OCI-LY7 (cell line): ENCODE results near the gene PFKFB3. TPM values are rescaled to one million over a fixed set of nuclear protein-coding genes. Genes with fewer than 3 reads are reported as not detected.
"Not testable (repeated sequence)": the region's sequence is repeated elsewhere in the genome, so short reads cannot be mapped to it uniquely, and the experiment has no call there.

Source experiments
- BruUV-seq: library from RNA; stranded (reverse); fragments of 400-500 nt; replicated peaks from 2 replicates; lab custom pipeline; 2021; lab: Mats Ljungman, UMichigan
- CTCF ChIA-PET: fragments of 300-600 bp; sonication (Branson Sonifier 250); formaldehyde crosslinking; loops from one replicate; lab custom pipeline; 2022; ENCODE audit warnings: antibody characterized with exemption; ENCODE audit not compliant: unreplicated experiment; lab: Charles Lee
- POLR2A ChIA-PET: fragments of 300-600 bp; sonication (Branson Sonifier 250); formaldehyde crosslinking; loops from one replicate; lab custom pipeline; 2022; ENCODE audit warnings: antibody characterized with exemption; lab: Charles Lee
- DNase-seq: peaks from one replicate; pipeline ENCODE4 v3.0.0-alpha.2; 2015; ENCODE audit warnings: low spot score
- H2AFZ ChIP-seq: fragments of 200-600 bp; sonication (generic), shearing (Covaris generic); 2 replicates; pipeline ENCODE4 v1.6.1; 2014; ENCODE audit warnings: mild to moderate bottlenecking, antibody characterized with exemption, low read length, moderate library complexity
- H3K27ac ChIP-seq: fragments of 200-600 bp; sonication (generic); 2 replicates; pipeline ENCODE4 v1.5.1; 2014; ENCODE audit warnings: mixed run types, low read depth, mild to moderate bottlenecking, moderate library complexity, low read length, inconsistent platforms; ENCODE audit not compliant: poor library complexity, severe bottlenecking
- H3K36me3 ChIP-seq: fragments of 200-600 bp; sonication (generic); 2 replicates; pipeline ENCODE4 v1.6.1; 2014; ENCODE audit warnings: mild to moderate bottlenecking, antibody characterized with exemption, low read length, moderate library complexity, mixed read lengths; ENCODE audit not compliant: insufficient read depth
- H3K4me1 ChIP-seq: fragments of 200-600 bp; sonication (generic); 2 replicates; pipeline ENCODE4 v1.5.1; 2014; ENCODE audit warnings: mild to moderate bottlenecking, low read length; ENCODE audit not compliant: insufficient read depth, poor library complexity, severe bottlenecking
- H3K4me2 ChIP-seq: fragments of 200-600 bp; sonication (generic); 2 replicates; pipeline ENCODE4 v1.6.1; 2014; ENCODE audit warnings: mild to moderate bottlenecking, low read length
- H3K4me3 ChIP-seq: fragments of 200-600 bp; sonication (generic); 2 replicates; pipeline ENCODE4 v1.5.1; 2014; ENCODE audit warnings: mild to moderate bottlenecking, low read depth, low read length; ENCODE audit not compliant: poor library complexity, severe bottlenecking
- H3K79me2 ChIP-seq: fragments of 200-600 bp; sonication (generic); 2 replicates; pipeline ENCODE4 v1.6.1; 2016; ENCODE audit warnings: low read depth, mild to moderate bottlenecking, low read length, moderate library complexity, mixed read lengths; ENCODE audit not compliant: insufficient read depth
- H3K9me2 ChIP-seq: fragments of 200-600 bp; sonication (generic); 2 replicates; pipeline ENCODE4 v1.6.1; 2016; ENCODE audit warnings: mild to moderate bottlenecking, low read length, mixed read lengths; ENCODE audit not compliant: insufficient read depth
- H3K9me3 ChIP-seq: fragments of 200-600 bp; sonication (generic); 2 replicates; pipeline ENCODE4 v1.6.1; 2014; ENCODE audit warnings: mild to moderate bottlenecking, mixed run types, low read length, mixed read lengths
- H4K20me1 ChIP-seq: fragments of 200-600 bp; sonication (generic); 2 replicates; pipeline ENCODE4 v1.6.1; 2014; ENCODE audit warnings: mild to moderate bottlenecking, antibody characterized with exemption, low read length, moderate library complexity, mixed read lengths; ENCODE audit not compliant: insufficient read depth
- EZH2phosphoT487 ChIP-seq: fragments of 200-600 bp; sonication (generic); IDR thresholded peaks from 2 replicates; pipeline ENCODE4 v1.6.1; 2018; ENCODE audit warnings: low read depth, borderline replicate concordance, mild to moderate bottlenecking, mixed run types, antibody characterized with exemption, low read length, moderate library complexity, mixed read lengths
- intact Hi-C: fragments of 100-400 bp; cut with micrococcal nuclease; formaldehyde crosslinking; loops from one replicate; pipeline ENCODE4 v1.10.0; 2022; ENCODE audit not compliant: unreplicated experiment
- total RNA-seq, 2 experiments: library from RNA; depleted of rRNA in 1 of 2; stranded (reverse); fragments of >200 nt in 1 of 2; shearing (Covaris generic) in 1 of 2; gene quantifications; 2 replicates each; pipeline ENCODE4 v1.2.3, GENCODE V29; 2014 to 2022
- TF ChIP-seq, protein P1 (sequence below): fragments of 200-600 bp; sonication (generic); conservative IDR thresholded peaks from 2 replicates; pipeline ENCODE4 v1.5.1; 2014; ENCODE audit warnings: mild to moderate bottlenecking, antibody characterized with exemption, low read length, moderate library complexity, mixed read lengths

PFKFB3 gene
- total RNA-seq, 2 experiments from 2014 or later: 33.7 to 50.7 TPM

DNA sequence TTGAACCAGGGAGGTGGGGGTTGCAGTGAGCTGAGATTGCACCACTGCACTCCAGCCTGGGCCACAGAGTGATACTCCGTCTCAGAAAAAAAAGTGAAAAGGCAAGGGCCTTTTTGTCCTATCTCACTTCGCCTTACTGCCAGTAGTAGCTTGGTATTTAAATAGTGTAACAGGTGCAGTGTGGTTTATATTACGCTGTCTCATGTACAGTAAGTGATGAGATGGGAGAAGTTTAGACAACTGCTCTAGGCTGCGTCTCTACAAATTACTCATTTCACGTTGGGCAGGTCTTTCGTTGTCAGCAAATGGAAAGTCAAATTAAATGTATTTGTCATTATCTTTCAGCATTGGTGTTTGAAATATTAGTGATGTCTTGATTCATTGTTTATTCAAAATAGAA lies 15.5 kb upstream of the PFKFB3 start:
- no peak for DNase-seq
- intact Hi-C loops: no loop called here
- Histone ChIP-seq H3K9me2 (no peaks in the 10 kb centered on the region), H3K27ac (no peak overlapping the region), H3K36me3 (no peaks in the 10 kb centered on the region), H2AFZ (no peak overlapping the region), H3K79me2 (no peaks in the 10 kb centered on the region), H3K4me1 (peaks cover 8% of the 10 kb centered on the region), H3K4me2 (no peak overlapping the region), H4K20me1 (no peaks in the 10 kb centered on the region), H3K4me3 (no peak overlapping the region), H3K9me3 (no peaks in the 10 kb centered on the region)
- BruUV-seq: no TSS peak
- ChIA-PET POLR2A (no interaction called here), CTCF (no interaction called here)
- TF ChIP-seq EZH2phosphoT487: no peak
- TF ChIP-seq, protein P1, sequence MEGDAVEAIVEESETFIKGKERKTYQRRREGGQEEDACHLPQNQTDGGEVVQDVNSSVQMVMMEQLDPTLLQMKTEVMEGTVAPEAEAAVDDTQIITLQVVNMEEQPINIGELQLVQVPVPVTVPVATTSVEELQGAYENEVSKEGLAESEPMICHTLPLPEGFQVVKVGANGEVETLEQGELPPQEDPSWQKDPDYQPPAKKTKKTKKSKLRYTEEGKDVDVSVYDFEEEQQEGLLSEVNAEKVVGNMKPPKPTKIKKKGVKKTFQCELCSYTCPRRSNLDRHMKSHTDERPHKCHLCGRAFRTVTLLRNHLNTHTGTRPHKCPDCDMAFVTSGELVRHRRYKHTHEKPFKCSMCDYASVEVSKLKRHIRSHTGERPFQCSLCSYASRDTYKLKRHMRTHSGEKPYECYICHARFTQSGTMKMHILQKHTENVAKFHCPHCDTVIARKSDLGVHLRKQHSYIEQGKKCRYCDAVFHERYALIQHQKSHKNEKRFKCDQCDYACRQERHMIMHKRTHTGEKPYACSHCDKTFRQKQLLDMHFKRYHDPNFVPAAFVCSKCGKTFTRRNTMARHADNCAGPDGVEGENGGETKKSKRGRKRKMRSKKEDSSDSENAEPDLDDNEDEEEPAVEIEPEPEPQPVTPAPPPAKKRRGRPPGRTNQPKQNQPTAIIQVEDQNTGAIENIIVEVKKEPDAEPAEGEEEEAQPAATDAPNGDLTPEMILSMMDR: no peak

DNA sequence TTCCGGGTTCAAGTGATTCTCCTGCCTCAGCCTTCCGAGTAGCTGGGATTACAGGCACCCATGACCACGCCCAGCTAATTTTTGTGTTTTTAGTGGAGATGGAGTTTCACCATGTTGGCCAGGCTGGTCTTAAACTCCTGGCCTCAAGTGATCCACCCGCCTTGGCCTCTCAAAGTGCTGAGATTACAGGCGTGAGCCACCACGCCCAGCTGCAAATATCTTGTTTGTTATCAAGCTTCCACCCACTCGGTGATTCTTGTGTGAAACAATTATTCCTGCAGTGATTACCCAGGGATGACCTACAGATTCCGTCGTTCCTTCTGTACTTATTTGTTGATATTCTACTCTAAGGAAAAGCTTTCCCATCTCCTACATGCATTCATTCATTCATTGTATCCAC lies 12.7 kb upstream of the PFKFB3 start:
- H3K4me1 ChIP-seq, POLR2A ChIA-PET: not testable (repeated sequence)

DNA sequence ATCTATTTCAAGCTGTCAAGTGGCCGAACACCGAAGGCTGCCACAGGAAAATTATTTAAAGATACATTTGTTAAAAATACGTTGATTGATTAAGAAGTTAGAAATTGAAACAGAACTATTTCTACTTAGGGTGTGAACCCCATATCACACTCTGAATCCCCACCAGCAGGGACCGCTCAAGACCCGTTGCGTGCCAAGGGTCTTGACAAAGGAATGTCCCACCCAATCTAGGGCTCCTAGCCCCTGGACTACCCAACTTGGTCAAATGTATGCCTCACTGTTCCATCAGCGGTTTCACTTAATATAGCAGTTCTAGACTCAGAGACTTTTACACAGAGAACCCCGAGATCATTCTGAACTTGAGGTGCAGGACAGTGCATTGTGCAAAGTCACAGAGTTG lies 11.6 kb upstream of the PFKFB3 start:
- no peak overlapping the region for H3K4me2 ChIP-seq
- POLR2A ChIA-PET: interaction anchor here (0.7 kb wide), 1 partner anchor 8 kb away, joined by 3 read pairs; no protein-coding TSS in a partner anchor
- no peak for DNase-seq
- no peaks in the 10 kb centered on the region for H3K36me3 ChIP-seq
- no peaks in the 10 kb centered on the region for H3K9me3 ChIP-seq
- CTCF ChIA-PET: no interaction called here
- BruUV-seq: no TSS peak
- no peaks in the 10 kb centered on the region for H3K4me1 ChIP-seq
- H3K4me3 ChIP-seq: no peak overlapping the region
- H2AFZ ChIP-seq: no peak overlapping the region
- H3K9me2 ChIP-seq: no peaks in the 10 kb centered on the region
- TF ChIP-seq, protein P1: peak; percentile 43
- TF ChIP-seq EZH2phosphoT487: no peak
- H3K79me2 ChIP-seq: no peaks in the 10 kb centered on the region
- H4K20me1 ChIP-seq: no peaks in the 10 kb centered on the region
- intact Hi-C loops: no loop called here
- no peak overlapping the region for H3K27ac ChIP-seq

More for the DNA sequence above, 12.7 kb upstream of the PFKFB3 start:
- H3K36me3 ChIP-seq, H3K79me2 ChIP-seq, H3K4me3 ChIP-seq, H4K20me1 ChIP-seq, DNase-seq, intact Hi-C loops, BruUV-seq, H3K4me2 ChIP-seq, H2AFZ ChIP-seq, H3K9me2 ChIP-seq, H3K27ac ChIP-seq, H3K9me3 ChIP-seq: not testable (repeated sequence)
- CTCF ChIA-PET: interaction anchor here (0.7 kb wide), 1 partner anchor 482 kb away, joined by 3 read pairs; no protein-coding TSS in a partner anchor
